Astrocyte of the spinal cord (primary cell): ENCODE measurements around the gene C3.

Experiments used
- DNase-seq: peaks from one replicate; pipeline ENCODE4 v3.0.0; 2011; ENCODE audit warnings: low read depth, low spot score
- H3K4me3 ChIP-seq: 2 replicates; pipeline ENCODE4 v1.5.1; 2011; ENCODE audit warnings: low read depth, mild to moderate bottlenecking, low read length, moderate library complexity
- CTCF ChIP-seq: IDR thresholded peaks from 2 replicates; pipeline ENCODE4 v1.5.1; 2012; ENCODE audit warnings: low read depth, mild to moderate bottlenecking, low read length, inconsistent platforms
- in situ Hi-C: cut with HindIII; loops from 2 replicates; pipeline ENCODE4 v1.10.0; 2017; ENCODE audit warnings: low sequenced_read_pairs

The C3 gene

DNA sequence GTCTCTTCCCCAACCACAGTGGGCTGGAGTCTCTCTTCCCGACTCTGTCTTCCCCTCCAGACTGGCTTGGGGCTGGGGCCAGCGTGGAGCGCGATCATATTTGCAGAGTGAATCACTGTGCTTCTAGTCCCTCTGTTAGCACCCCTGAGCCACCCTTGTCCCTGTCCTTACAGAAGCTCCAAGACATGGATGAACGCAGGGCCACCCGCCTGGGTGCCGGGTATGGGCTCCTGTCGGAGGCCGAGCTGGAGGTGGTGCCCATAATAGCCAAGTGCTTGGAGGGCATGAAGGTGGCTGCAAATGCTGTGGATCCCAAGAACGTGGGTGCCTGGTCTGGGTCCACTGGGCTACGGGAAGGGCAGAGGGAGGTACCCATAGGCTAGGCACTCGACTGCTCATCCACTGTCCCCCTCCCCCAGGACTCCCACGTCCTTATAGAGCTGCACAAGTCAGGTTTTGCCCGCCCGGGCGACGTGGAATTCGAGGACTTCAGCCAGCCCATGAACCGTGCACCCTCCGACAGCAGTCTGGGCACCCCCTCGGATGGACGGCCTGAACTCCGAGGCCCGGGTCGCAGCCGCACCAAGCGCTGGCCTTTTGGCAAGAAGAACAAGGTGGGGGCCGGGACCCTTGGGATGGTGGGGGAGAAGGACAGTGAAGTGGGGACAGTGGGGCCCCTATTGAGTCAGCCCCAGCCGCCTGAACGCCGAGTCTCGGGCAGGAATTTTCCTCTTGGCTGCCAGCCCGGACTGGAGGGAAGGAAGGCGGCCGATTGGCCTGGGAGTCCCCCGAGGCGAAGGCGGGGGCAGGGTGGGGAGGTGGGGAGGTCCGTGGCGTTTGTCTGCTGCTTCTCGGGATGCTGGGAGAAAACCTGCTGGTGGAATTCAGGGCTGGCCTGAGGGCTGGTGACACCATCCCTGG, 24.2 kb upstream of the C3 start:
- no peak overlapping the region for H3K4me3 ChIP-seq
- no peak for TF ChIP-seq CTCF
- in situ Hi-C loops = no loop called here
- DNase-seq = peak; percentile 79

- in situ Hi-C loops = no loop called here
- no peak overlapping the region for H3K4me3 ChIP-seq
- peak; percentile 43 for DNase-seq
- TF ChIP-seq CTCF = no peak
Measured at GRCh38 chr19:6743714-6744380, 23.4 kb upstream of the C3 start.

GRCh38 chr19:6743066-6743465, 22.6 kb upstream of the C3 start:
- DNase-seq = no peak
- in situ Hi-C loops = no loop called here
- no peak overlapping the region for H3K4me3 ChIP-seq
- TF ChIP-seq CTCF = no peak

GRCh38 chr19:6740589-6741343, 20.3 kb upstream of the C3 start:
- H3K4me3 ChIP-seq = peak overlapping the region; percentile 93
- no peak for TF ChIP-seq CTCF
- in situ Hi-C loops = no loop called here
- peak; percentile 37 for DNase-seq

GRCh38 chr19:6739883-6740588, 19.6 kb upstream of the C3 start:
- in situ Hi-C loops = no loop called here

More at GRCh38 chr19:6739883-6740588, 19.6 kb upstream of the C3 start:
- H3K4me3 ChIP-seq = peak overlapping the region; percentile 93
- TF ChIP-seq CTCF = no peak
- peak; percentile 15 for DNase-seq
